ENCODE results near the gene SMAP1.

DNA sequence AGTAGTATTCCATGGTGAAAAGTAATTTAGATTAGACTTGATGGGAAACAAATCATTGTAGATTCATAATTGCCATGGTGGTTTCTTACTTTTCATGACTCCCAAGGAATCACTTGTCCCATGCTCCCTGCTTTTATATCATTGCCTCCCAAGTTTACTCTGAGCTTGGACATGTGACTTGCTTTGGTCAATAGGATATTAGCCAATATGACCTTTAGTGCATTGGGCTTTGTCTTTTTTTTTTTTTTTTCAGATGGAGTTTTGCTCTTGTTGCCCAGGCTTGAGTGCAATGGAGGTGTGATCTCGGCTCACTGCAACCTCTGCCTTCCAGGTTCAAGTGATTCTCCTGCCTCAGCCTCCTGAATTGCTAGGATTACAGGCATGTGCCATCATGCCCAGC lies 15.5 kb upstream of the SMAP1 start:
- TF ChIP-seq, protein P1, sequence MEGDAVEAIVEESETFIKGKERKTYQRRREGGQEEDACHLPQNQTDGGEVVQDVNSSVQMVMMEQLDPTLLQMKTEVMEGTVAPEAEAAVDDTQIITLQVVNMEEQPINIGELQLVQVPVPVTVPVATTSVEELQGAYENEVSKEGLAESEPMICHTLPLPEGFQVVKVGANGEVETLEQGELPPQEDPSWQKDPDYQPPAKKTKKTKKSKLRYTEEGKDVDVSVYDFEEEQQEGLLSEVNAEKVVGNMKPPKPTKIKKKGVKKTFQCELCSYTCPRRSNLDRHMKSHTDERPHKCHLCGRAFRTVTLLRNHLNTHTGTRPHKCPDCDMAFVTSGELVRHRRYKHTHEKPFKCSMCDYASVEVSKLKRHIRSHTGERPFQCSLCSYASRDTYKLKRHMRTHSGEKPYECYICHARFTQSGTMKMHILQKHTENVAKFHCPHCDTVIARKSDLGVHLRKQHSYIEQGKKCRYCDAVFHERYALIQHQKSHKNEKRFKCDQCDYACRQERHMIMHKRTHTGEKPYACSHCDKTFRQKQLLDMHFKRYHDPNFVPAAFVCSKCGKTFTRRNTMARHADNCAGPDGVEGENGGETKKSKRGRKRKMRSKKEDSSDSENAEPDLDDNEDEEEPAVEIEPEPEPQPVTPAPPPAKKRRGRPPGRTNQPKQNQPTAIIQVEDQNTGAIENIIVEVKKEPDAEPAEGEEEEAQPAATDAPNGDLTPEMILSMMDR (IDR thresholded peaks at IDR 0.05 in 4 of 5, conservative IDR thresholded peaks at IDR 0.05 in 1 of 5), result no peak
- no peak for TF ChIP-seq POLR2A (IDR thresholded peaks at IDR 0.05)
